Mucosa of rectum (tissue), 2 donors: ENCODE results near the gene TBC1D16.

Experiments
- H3K27ac ChIP-seq, 2 donors: one replicate each; pipeline ENCODE4 v1.7.0; 2013; ENCODE audit warnings: inconsistent platforms in 2 of 2, low read depth in 2 of 2, low read length in 2 of 2
- H3K27me3 ChIP-seq, 2 donors: one replicate each; pipeline ENCODE4 v1.7.0; 2013; ENCODE audit warnings: low read length in 2 of 2; ENCODE audit not compliant: control insufficient read depth in 2 of 2, insufficient read depth in 2 of 2
- H3K36me3 ChIP-seq, 2 donors: one replicate each; pipeline ENCODE4 v1.7.0; 2013; ENCODE audit warnings: low read length in 2 of 2; ENCODE audit not compliant: control insufficient read depth in 2 of 2, insufficient read depth in 2 of 2
- H3K4me1 ChIP-seq, 2 donors: one replicate each; pipeline ENCODE4 v1.7.0; 2013; ENCODE audit warnings: low read length in 2 of 2, mild to moderate bottlenecking in 1 of 2; ENCODE audit not compliant: control insufficient read depth in 2 of 2, insufficient read depth in 2 of 2
- H3K4me3 ChIP-seq, 2 donors: one replicate each; pipeline ENCODE4 v1.7.0; 2013; ENCODE audit warnings: low read length in 2 of 2
- H3K9ac ChIP-seq, 2 donors: one replicate each; pipeline ENCODE4 v1.7.0; 2013; ENCODE audit warnings: low read length in 2 of 2, low read depth in 1 of 2, mild to moderate bottlenecking in 1 of 2
- H3K9me3 ChIP-seq, 2 donors: one replicate each; pipeline ENCODE4 v1.7.0; 2013; ENCODE audit warnings: low read length in 2 of 2; ENCODE audit not compliant: control insufficient read depth in 2 of 2
- donor health status: healthy.
- donor health status: Normal muscosa, but diverticular disease.

The TBC1D16 gene

DNA sequence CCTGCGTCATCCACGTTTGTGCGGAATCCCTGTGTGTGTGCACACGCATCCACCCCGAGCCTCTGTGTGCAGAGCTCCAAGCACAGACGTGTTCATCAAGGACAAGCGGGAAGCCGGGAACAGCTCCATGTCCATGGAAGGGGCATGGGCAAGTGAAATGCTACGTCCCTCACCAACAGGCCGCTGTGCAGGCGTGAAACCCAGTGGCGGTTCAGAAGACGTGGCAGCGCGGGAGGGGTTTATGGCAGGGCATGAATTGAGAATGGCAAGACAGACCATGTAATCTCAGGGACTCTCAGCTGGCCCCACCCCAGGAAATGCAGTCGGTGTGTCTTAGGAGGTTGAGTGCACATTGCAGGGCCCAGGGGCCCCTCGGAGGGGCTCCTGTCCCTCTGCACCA, 52.7 kb downstream of the TBC1D16 start:
- Histone ChIP-seq H3K4me3 (no peak overlapping the region), H3K9ac (no peak overlapping the region), H3K27ac (no peak overlapping the region), H3K27me3 (no peaks in the 10 kb centered on the region), H3K9me3 (no peaks in the 10 kb centered on the region), H3K36me3 (no peaks in the 10 kb centered on the region), H3K4me1 (peaks cover 11 to 15% of the 10 kb centered on the region in 2 donors)

DNA sequence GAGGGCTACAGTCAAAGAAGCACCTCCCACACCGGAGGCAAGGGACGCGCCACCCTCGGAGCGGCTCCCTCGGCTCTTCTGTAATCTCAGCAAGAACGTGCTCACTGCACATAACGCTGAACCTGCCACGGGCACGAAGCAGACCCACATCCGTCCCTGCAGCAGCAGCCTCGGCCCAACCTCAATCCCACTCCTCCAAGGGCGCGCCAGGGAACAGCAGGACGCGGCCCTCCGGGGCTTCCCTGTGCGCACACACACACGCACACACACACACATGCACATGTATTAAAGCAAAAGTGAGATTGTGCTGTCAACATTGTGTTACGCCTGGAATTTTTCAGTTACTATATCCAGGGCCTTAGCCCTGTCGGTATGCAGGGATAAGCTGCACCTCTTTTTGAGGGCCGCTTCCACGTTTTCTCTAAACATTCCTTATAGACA, 54.0 kb downstream of the TBC1D16 start:
- H3K36me3 ChIP-seq: no peaks in the 10 kb centered on the region
- no peak overlapping the region for H3K27ac ChIP-seq
- peaks cover 2% of the 10 kb centered on the region in 2 donors for H3K4me1 ChIP-seq
- no peak overlapping the region for H3K9ac ChIP-seq
- H3K4me3 ChIP-seq: no peak overlapping the region
- H3K27me3 ChIP-seq: no peaks in the 10 kb centered on the region
- no peaks in the 10 kb centered on the region for H3K9me3 ChIP-seq

DNA sequence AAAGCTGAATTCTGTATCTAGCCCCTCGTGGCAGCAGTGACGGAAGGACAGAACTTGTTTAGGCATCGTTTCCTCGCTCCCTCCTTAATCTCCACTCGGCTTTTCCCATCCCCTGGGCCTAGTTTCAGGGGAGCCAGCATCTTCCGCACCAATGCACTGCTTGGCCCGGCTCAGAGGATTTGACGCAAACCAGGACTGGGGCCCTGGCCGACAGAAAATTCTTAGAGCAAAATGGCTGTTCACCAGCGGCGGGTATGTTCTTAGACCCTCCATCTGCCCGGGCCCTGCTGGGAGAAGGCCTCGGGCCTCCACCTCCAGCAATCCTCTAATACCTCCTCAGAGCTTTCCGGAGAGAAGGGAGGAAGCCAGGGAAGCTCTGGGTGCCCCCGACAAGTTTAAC, 54.6 kb downstream of the TBC1D16 start:
- H3K4me1 ChIP-seq: no peaks in the 10 kb centered on the region
- no peak overlapping the region for H3K9ac ChIP-seq
- H3K36me3 ChIP-seq: no peaks in the 10 kb centered on the region
- no peak overlapping the region for H3K4me3 ChIP-seq
- H3K27ac ChIP-seq: no peak overlapping the region
- no peaks in the 10 kb centered on the region for H3K9me3 ChIP-seq
- no peaks in the 10 kb centered on the region for H3K27me3 ChIP-seq

DNA sequence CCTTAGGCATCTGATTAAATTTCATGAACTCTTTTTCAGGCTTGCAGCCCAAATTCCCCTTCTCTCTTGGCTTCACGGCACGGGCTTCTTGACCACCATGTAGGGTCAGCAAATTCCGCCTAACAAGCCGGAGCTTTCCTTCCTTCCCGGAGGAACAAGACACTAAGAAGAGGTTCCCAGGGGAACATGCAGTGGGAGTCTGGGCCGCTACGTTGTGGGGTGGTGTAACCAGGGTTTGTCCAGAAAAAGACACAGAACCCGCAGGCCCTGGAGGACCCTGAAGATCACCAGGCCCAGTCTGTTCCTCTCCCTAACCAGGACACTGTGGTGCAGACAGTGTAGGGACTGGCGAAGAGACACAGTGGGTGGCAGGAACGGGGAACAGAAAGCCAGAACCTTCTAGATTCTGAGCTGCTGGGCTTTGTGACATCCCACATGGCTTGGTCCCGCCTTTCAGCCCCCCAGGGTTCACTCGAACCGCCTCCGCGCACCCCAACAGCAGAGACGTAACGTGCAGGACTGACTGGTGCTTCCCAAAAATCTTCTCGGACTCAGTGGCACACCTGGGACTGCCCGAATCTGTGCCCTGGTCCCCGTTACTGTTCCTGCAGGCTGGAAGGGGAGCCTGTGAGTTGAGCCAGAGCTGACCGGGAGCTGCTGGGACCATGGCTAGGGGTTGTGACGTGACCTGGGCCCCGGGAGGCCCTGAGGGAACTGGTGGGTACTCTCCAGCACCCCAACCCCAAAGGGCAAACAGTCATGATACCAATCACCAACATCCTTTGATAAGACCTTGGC, 55.2 kb downstream of the TBC1D16 start:
- no peak overlapping the region for H3K4me3 ChIP-seq
- no peak overlapping the region for H3K27ac ChIP-seq
- H3K36me3 ChIP-seq: no peaks in the 10 kb centered on the region
- no peaks in the 10 kb centered on the region for H3K9me3 ChIP-seq
- no peaks in the 10 kb centered on the region for H3K4me1 ChIP-seq
- no peak overlapping the region for H3K9ac ChIP-seq
- H3K27me3 ChIP-seq: no peaks in the 10 kb centered on the region

DNA sequence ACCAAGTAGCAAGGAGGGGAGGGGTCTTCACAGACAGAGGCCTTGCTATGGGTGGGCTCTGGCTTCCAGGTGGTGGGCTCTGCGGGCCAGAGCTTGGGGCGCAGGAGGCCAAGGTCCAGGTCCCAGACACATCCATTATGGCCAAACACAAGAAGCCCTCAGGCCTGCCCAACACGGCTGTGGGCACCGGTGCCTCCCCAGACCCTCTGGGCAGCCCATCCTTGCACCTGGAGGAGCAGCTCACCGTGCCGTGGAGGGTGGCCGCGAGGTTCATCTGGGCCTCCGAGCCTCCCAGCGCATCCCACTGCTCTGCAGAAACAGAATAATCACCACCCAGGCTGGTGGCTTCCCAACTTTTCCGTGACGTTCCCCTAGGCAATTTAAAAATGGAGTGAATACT, 55.9 kb downstream of the TBC1D16 start:
- Histone ChIP-seq H3K9ac (no peak overlapping the region), H3K9me3 (no peaks in the 10 kb centered on the region), H3K4me1 (no peaks in the 10 kb centered on the region), H3K36me3 (no peaks in the 10 kb centered on the region), H3K27me3 (no peaks in the 10 kb centered on the region), H3K4me3 (no peak overlapping the region), H3K27ac (no peak overlapping the region)

DNA sequence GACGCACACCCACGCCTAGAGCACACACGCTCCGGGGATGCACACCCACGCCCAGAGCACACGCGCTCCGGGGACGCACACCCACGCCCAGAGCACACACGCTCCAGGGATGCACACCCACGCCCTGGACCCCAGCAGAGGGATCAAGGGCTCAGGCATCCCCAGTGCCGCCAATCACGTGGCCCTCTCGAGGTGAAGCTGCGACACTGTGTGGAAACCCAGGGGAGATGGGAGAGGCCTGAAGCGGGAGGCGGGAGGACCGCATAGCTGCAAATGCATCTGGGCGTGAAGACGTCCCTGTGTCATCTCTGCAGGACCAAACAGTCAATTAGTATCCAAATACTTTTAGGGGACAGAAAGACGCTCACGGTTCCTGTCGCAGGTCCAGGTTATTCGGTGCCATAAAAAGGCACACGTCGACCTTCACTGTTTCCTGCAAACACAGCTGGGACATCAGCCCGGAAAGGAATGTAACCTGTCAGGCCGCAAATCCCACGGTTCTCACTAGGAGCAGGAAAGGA, 56.4 kb downstream of the TBC1D16 start:
- Histone ChIP-seq H3K27ac (no peak overlapping the region), H3K9ac (no peak overlapping the region), H3K4me3 (no peak overlapping the region), H3K36me3 (no peaks in the 10 kb centered on the region), H3K4me1 (no peaks in the 10 kb centered on the region), H3K27me3 (no peaks in the 10 kb centered on the region), H3K9me3 (no peaks in the 10 kb centered on the region)

DNA sequence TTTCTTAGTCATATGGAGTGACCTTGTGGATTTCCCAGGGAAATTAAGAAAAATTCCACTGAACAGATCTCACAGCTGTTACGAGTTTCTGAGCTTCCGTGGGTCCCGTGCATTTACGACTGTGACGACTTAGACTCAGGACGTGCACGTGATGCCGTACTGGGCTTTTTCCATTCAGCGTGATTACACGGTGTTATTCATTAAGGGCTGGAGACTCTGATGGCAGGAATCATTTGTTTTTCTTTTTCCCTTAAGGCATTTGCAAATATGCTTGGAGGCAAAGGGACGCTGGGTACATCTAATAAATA, 57.2 kb downstream of the TBC1D16 start:
- Histone ChIP-seq H3K9me3 (no peaks in the 10 kb centered on the region), H3K36me3 (no peaks in the 10 kb centered on the region), H3K9ac (no peak overlapping the region), H3K27me3 (no peaks in the 10 kb centered on the region), H3K4me1 (no peaks in the 10 kb centered on the region), H3K4me3 (no peak overlapping the region), H3K27ac (no peak overlapping the region)

DNA sequence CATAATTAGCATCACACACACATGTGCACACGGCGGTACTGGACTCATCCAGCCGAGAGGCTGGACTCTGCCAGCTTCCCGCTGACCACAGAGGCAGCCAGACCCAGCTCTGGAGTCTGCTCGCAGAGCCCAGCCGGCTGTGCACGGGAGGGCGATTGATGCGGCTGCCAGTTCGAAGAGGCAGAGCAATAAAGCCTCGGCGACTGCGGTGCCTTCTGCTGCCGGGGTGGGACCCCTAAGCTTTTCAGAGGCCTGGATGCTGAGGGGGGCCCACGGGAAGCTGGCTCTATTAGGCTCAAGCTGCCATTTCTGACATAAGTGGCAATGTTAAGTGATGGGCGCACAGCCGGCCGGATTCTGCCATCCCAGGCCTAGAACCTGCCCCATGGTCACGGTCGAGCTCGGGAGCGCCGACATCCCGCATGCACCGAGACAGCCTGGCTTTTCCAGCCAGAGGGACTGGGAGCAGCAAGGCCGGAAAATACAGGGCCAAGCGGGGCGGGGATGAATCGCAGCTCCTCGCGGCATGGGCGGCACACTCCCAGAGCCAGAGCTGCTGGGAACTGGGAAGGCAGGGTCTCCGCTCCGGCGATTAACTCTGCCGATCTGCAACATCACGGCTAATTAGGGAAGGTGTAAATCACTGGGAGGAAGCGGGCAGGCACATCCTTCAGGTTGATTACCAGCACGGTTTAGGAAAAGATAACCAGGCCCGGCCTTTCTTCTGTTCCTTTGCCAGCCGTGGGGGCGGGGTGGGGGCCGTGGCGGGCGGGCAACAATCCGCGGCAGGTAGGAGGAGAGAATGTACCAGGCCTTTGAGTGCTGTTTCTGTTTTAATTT, 57.7 kb downstream of the TBC1D16 start:
- Histone ChIP-seq H3K4me1 (no peaks in the 10 kb centered on the region), H3K27ac (no peak overlapping the region), H3K27me3 (no peaks in the 10 kb centered on the region), H3K36me3 (no peaks in the 10 kb centered on the region), H3K4me3 (no peak overlapping the region), H3K9ac (no peak overlapping the region), H3K9me3 (no peaks in the 10 kb centered on the region)

DNA sequence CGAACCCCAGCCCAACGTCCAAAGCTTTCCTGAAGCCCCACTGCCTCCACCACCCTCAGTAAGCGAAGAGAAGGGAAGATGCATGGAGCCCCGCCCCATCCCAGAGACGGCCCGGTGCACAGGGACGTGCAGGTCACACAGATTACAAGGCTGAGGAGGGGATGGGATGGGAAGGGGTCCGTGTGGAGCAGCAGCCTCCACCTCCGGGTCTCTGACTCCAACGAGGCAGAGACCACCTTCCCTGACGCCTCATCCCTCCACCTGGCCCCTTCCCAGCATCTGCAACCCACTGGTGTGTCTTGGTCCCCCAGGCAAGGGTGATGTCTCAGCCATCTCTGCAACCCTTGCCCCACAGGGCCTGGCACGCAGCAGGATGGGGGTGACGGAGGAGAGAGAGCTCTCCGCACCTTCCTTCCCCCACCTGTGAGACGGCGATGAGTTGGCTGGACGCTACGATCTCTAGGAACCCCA, 58.5 kb downstream of the TBC1D16 start:
- no peaks in the 10 kb centered on the region for H3K36me3 ChIP-seq
- no peaks in the 10 kb centered on the region for H3K27me3 ChIP-seq
- no peak overlapping the region for H3K4me3 ChIP-seq
- no peaks in the 10 kb centered on the region for H3K9me3 ChIP-seq
- H3K4me1 ChIP-seq: no peaks in the 10 kb centered on the region
- no peak overlapping the region for H3K9ac ChIP-seq
- no peak overlapping the region for H3K27ac ChIP-seq

DNA sequence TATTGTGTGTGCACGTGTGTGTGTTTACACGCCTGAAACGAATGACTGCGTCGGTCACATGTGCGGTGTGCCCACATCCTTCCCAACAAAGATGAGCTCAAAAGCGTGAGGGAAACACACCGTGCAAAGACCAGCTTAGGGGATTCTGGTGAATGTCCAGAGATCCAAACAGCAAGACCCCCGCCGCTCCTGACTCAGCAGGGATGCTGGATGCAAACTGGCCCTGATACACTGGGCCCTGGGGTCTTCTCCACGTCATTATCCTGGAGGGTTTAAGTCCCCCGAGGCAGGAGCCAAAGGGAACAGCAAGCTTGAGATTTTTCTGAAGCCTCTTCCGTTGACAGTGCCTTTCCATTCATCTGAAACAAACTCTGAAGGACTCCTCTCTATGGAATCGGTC, 59.2 kb downstream of the TBC1D16 start:
- H3K27me3 ChIP-seq: no peaks in the 10 kb centered on the region
- no peaks in the 10 kb centered on the region for H3K9me3 ChIP-seq
- no peaks in the 10 kb centered on the region for H3K4me1 ChIP-seq
- no peak overlapping the region for H3K27ac ChIP-seq
- no peak overlapping the region for H3K9ac ChIP-seq
- H3K36me3 ChIP-seq: no peaks in the 10 kb centered on the region
- no peak overlapping the region for H3K4me3 ChIP-seq
